DOHH2 (cell line): ENCODE measurements around the gene OR13D1.
"Not testable (repeated sequence)": the region's sequence is repeated elsewhere in the genome, so short reads cannot be mapped to it uniquely, and the experiment has no call there.

ENCODE experiments used
- H3F3A ChIP-seq: fragments of 200-600 bp; sonication (generic), shearing (Covaris generic); 2 replicates; pipeline ENCODE4 v1.6.0; 2016; ENCODE audit warnings: antibody characterized with exemption, mild to moderate bottlenecking; ENCODE audit not compliant: control insufficient read depth, insufficient read depth
- H3K27ac ChIP-seq: fragments of 200-600 bp; sonication (generic); 2 replicates; pipeline ENCODE4 v1.5.1; 2014; ENCODE audit warnings: low read depth, mild to moderate bottlenecking, low read length, moderate library complexity
- H3K27me3 ChIP-seq: fragments of 200-600 bp; sonication (generic); 2 replicates; pipeline ENCODE4 v1.6.1; 2014; ENCODE audit warnings: mild to moderate bottlenecking, low read length, mixed read lengths; ENCODE audit not compliant: control insufficient read depth
- H3K36me3 ChIP-seq: fragments of 200-600 bp; sonication (generic); 2 replicates; pipeline ENCODE4 v1.6.1; 2014; ENCODE audit warnings: mild to moderate bottlenecking, low read length, moderate library complexity, mixed read lengths; ENCODE audit not compliant: control insufficient read depth
- H3K4me1 ChIP-seq: fragments of 200-600 bp; sonication (generic); 2 replicates; pipeline ENCODE4 v1.6.1; 2014; ENCODE audit warnings: mild to moderate bottlenecking, low read length, mixed read lengths; ENCODE audit not compliant: control insufficient read depth
- H3K4me2 ChIP-seq: fragments of 200-600 bp; sonication (generic); 2 replicates; pipeline ENCODE4 v1.6.0; 2014; ENCODE audit warnings: mild to moderate bottlenecking, low read length, moderate library complexity
- H3K4me3 ChIP-seq: fragments of 200-600 bp; sonication (generic); 2 replicates; pipeline ENCODE4 v1.5.1; 2014; ENCODE audit warnings: mild to moderate bottlenecking, low read length, mixed read lengths
- H3K79me2 ChIP-seq: fragments of 200-600 bp; sonication (generic); 2 replicates; pipeline ENCODE4 v1.6.1; 2014; ENCODE audit warnings: mild to moderate bottlenecking, low read length, mixed read lengths; ENCODE audit not compliant: control insufficient read depth
- H3K9me2 ChIP-seq: fragments of 200-600 bp; sonication (generic); replicated peaks from 2 replicates; pipeline ENCODE4 v1.6.1; 2014; ENCODE audit warnings: mild to moderate bottlenecking, low read length, mixed read lengths; ENCODE audit not compliant: control insufficient read depth
- H3K9me3 ChIP-seq: fragments of 200-600 bp; sonication (generic); 2 replicates; pipeline ENCODE4 v1.6.1; 2014; ENCODE audit warnings: antibody characterized with exemption, low read length, mixed read lengths; ENCODE audit not compliant: control insufficient read depth, insufficient read depth
- H4K20me1 ChIP-seq: fragments of 200-600 bp; sonication (generic); 2 replicates; pipeline ENCODE4 v1.6.0; 2014; ENCODE audit warnings: low read depth, mild to moderate bottlenecking, antibody characterized with exemption, low read length, moderate library complexity; ENCODE audit not compliant: control insufficient read depth, insufficient read depth
- EZH2phosphoT487 ChIP-seq: fragments of 200-600 bp; sonication (generic); IDR thresholded peaks from 2 replicates; pipeline ENCODE4 v1.6.1; 2017; ENCODE audit warnings: borderline replicate concordance, mild to moderate bottlenecking, antibody characterized with exemption, low read length, moderate library complexity, mixed read lengths
- TF ChIP-seq, protein P1 (sequence below): fragments of 200-600 bp; sonication (generic); IDR thresholded peaks from one replicate; pipeline ENCODE4 v1.5.1; 2014; ENCODE audit warnings: antibody characterized with exemption, mild to moderate bottlenecking, low read depth, low read length; ENCODE audit not compliant: poor library complexity, severe bottlenecking

OR13D1 gene

DNA sequence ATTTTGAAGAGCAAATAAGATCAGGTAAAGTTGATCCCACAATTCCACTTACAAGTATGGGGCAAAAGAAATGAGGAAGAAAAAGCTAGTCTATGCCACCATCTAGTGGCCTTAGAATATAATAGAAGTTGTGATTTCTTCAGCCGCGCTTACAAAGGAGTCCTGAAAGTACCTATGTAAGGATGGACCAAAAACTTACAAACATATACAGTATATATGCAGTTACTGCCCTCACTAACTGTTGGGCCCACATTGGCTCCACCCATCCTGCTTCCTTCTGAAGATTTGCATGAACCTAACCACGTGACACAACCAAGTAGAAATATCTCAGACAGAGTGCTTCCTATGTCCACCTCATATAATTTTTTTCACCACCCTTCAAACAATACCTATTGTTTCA, 11.7 kb upstream of the OR13D1 start:
- Histone ChIP-seq H3K9me3 (no peaks in the 10 kb centered on the region), H3K4me2 (0 out of 2 replicates have a peak overlapping the region, but pooled peaks have one; percentile 10), H3K79me2 (no peaks in the 10 kb centered on the region), H3K36me3 (no peaks in the 10 kb centered on the region), H3K4me1 (peaks cover 8% of the 10 kb centered on the region), H3K4me3 (no peak overlapping the region), H3K27ac (no peak overlapping the region), H3K27me3 (0 out of 2 replicates have a peak, but pooled peaks cover 5% of the 10 kb centered on the region), H3F3A (no peaks in the 10 kb centered on the region), H4K20me1 (no peaks in the 10 kb centered on the region), H3K9me2 (no peaks in the 10 kb centered on the region)
- TF ChIP-seq, protein P1, sequence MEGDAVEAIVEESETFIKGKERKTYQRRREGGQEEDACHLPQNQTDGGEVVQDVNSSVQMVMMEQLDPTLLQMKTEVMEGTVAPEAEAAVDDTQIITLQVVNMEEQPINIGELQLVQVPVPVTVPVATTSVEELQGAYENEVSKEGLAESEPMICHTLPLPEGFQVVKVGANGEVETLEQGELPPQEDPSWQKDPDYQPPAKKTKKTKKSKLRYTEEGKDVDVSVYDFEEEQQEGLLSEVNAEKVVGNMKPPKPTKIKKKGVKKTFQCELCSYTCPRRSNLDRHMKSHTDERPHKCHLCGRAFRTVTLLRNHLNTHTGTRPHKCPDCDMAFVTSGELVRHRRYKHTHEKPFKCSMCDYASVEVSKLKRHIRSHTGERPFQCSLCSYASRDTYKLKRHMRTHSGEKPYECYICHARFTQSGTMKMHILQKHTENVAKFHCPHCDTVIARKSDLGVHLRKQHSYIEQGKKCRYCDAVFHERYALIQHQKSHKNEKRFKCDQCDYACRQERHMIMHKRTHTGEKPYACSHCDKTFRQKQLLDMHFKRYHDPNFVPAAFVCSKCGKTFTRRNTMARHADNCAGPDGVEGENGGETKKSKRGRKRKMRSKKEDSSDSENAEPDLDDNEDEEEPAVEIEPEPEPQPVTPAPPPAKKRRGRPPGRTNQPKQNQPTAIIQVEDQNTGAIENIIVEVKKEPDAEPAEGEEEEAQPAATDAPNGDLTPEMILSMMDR: peak; percentile 55
- TF ChIP-seq EZH2phosphoT487: no peak

GRCh38 chr9:104686081-104686480, 8.2 kb upstream of the OR13D1 start:
- Histone ChIP-seq H3K4me3 (no peak overlapping the region), H3F3A (no peaks in the 10 kb centered on the region), H3K27ac (no peak overlapping the region), H3K27me3 (no peaks in the 10 kb centered on the region), H4K20me1 (no peaks in the 10 kb centered on the region), H3K9me3 (no peaks in the 10 kb centered on the region), H3K79me2 (no peaks in the 10 kb centered on the region), H3K36me3 (no peaks in the 10 kb centered on the region), H3K9me2 (no peaks in the 10 kb centered on the region), H3K4me1 (peaks cover 8% of the 10 kb centered on the region), H3K4me2 (no peak overlapping the region)
- TF ChIP-seq EZH2phosphoT487: no peak
- TF ChIP-seq, protein P1: no peak

GRCh38 chr9:104700306-104700705, 6.0 kb downstream of the OR13D1 start:
- no peak overlapping the region for H3K27ac ChIP-seq
- TF ChIP-seq, protein P1: no peak
- no peak for TF ChIP-seq EZH2phosphoT487

GRCh38 chr9:104708737-104709136, 14.4 kb downstream of the OR13D1 start:
- not testable (repeated sequence) for H3K4me2 ChIP-seq, H3K27me3 ChIP-seq, H3K4me3 ChIP-seq, H3K9me2 ChIP-seq, H3F3A ChIP-seq, H3K4me1 ChIP-seq, H3K27ac ChIP-seq, H3K79me2 ChIP-seq, H4K20me1 ChIP-seq, H3K9me3 ChIP-seq, H3K36me3 ChIP-seq

More at GRCh38 chr9:104700306-104700705, 6.0 kb downstream of the OR13D1 start:
- no peaks in the 10 kb centered on the region for H3K79me2 ChIP-seq
- H3F3A ChIP-seq: no peaks in the 10 kb centered on the region
- H3K4me2 ChIP-seq: no peak overlapping the region
- no peaks in the 10 kb centered on the region for H3K9me3 ChIP-seq
- H3K4me1 ChIP-seq: no peaks in the 10 kb centered on the region
- H3K27me3 ChIP-seq: no peaks in the 10 kb centered on the region
- H3K36me3 ChIP-seq: no peaks in the 10 kb centered on the region
- H3K9me2 ChIP-seq: no peaks in the 10 kb centered on the region
- H3K4me3 ChIP-seq: no peak overlapping the region
- no peaks in the 10 kb centered on the region for H4K20me1 ChIP-seq
